Tibial artery (tissue), 4 donors: ENCODE measurements around the gene PACSIN3.

ENCODE experiments used
- DNase-seq, 2 donors: peaks; one replicate each; pipeline ENCODE4 v3.0.0-alpha.2; 2019
- H3K27ac ChIP-seq, 2 donors: fragments of 200-600 bp; sonication (generic) in 1 of 2; 1 replicate in 1 of 2; 2 replicates in 1 of 2; pipeline ENCODE4 v1.5.1; 2018 to 2019; ENCODE audit warnings: mild to moderate bottlenecking in 1 of 2
- H3K27me3 ChIP-seq, 2 donors: fragments of 200-600 bp; sonication (generic) in 1 of 2; one replicate each; pipeline versions ENCODE4 v1.5.1 to v1.6.0; 2016 to 2019
- H3K36me3 ChIP-seq, 3 donors: fragments of 200-600 bp; sonication (generic) in 2 of 3; one replicate each; pipeline ENCODE4 v1.5.1; 2016 to 2019; ENCODE audit warnings: mild to moderate bottlenecking in 2 of 3
- H3K4me1 ChIP-seq, 4 donors: fragments of 200-600 bp; sonication (generic) in 2 of 4; 1 replicate in 3 of 4; 2 replicates in 1 of 4; pipeline ENCODE4 v1.5.1; 2016 to 2019
- H3K4me3 ChIP-seq, 2 donors: fragments of 200-600 bp; sonication (generic) in 1 of 2; 1 replicate in 1 of 2; 2 replicates in 1 of 2; pipeline ENCODE4 v1.5.1; 2018 to 2019; ENCODE audit warnings: mild to moderate bottlenecking in 2 of 2
- H3K9me3 ChIP-seq, 3 donors: fragments of 200-600 bp; sonication (generic) in 1 of 3; one replicate each; pipeline ENCODE4 v1.5.1; 2016 to 2019
- CTCF ChIP-seq, 2 experiments: fragments of 200-600 bp in 1 of 2; fragments of 450-650 bp in 1 of 2; IDR thresholded peaks; one replicate each; pipeline ENCODE4 v1.5.1; 2017 to 2019; ENCODE audit warnings: antibody characterized with exemption in 2 of 2, mild to moderate bottlenecking in 1 of 2, moderate library complexity in 1 of 2
- intact Hi-C: fragments of 100-400 bp; cut with DNase I; formaldehyde crosslinking; loops from one replicate; pipeline ENCODE4 v1.15.0; 2023; ENCODE audit warnings: low total_unique reads

Gene PACSIN3

GRCh38 chr11:47154616-47155570 lies 31.3 kb downstream of the PACSIN3 start:
- intact Hi-C loops, result no loop called here
- Histone ChIP-seq H3K4me3 (no peak overlapping the region), H3K4me1 (peaks cover 0 to 7% (median 4%) of the 10 kb centered on the region in 4 donors), H3K27me3 (no peaks in the 10 kb centered on the region), H3K27ac (no peak overlapping the region), H3K9me3 (no peaks in the 10 kb centered on the region), H3K36me3 (peaks cover 0 to 45% (median 16%) of the 10 kb centered on the region in 3 donors)
- no peak for DNase-seq
- no peak for TF ChIP-seq CTCF (IDR thresholded peaks at IDR 0.05)

- Histone ChIP-seq H3K4me1 (peaks cover 0 to 17% (median 4%) of the 10 kb centered on the region in 4 donors), H3K36me3 (peaks cover 0 to 32% (median 6%) of the 10 kb centered on the region in 3 donors), H3K9me3 (no peaks in the 10 kb centered on the region), H3K27me3 (no peaks in the 10 kb centered on the region), H3K27ac (no peak overlapping the region), H3K4me3 (no peak overlapping the region)
- intact Hi-C loops, result loop anchor here (2.0 kb wide), 1 partner anchor 262 kb away; no protein-coding TSS in a partner anchor
- DNase-seq, result peak; percentile 82 to 85
- TF ChIP-seq CTCF (IDR thresholded peaks at IDR 0.05), result peak; percentile 93 to 94
Observed at GRCh38 chr11:47152953-47153950, 33.0 kb downstream of the PACSIN3 start.

GRCh38 chr11:47152126-47152952 lies 33.9 kb downstream of the PACSIN3 start:
- H3K27ac ChIP-seq, result no peak overlapping the region
- no peaks in the 10 kb centered on the region for H3K27me3 ChIP-seq
- intact Hi-C loops, result loop anchor here (2.0 kb wide), 1 partner anchor 262 kb away; no protein-coding TSS in a partner anchor
- DNase-seq, result no peak
- H3K9me3 ChIP-seq, result no peaks in the 10 kb centered on the region
- H3K4me1 ChIP-seq, result peaks cover 0 to 17% (median 4%) of the 10 kb centered on the region in 4 donors
- TF ChIP-seq CTCF (IDR thresholded peaks at IDR 0.05), result no peak
- H3K4me3 ChIP-seq, result no peak overlapping the region
- peaks cover 0 to 23% (median under 1%) of the 10 kb centered on the region in 3 donors for H3K36me3 ChIP-seq

- Histone ChIP-seq H3K4me3 (no peak overlapping the region), H3K27ac (no peak overlapping the region), H3K36me3 (no peaks in the 10 kb centered on the region), H3K9me3 (no peaks in the 10 kb centered on the region), H3K27me3 (no peaks in the 10 kb centered on the region), H3K4me1 (peaks cover 0 to 17% (median 4%) of the 10 kb centered on the region in 4 donors)
- TF ChIP-seq CTCF (IDR thresholded peaks at IDR 0.05), result no peak
- intact Hi-C loops, result no loop called here
- no peak for DNase-seq
Observed at GRCh38 chr11:47149782-47150181, 36.5 kb downstream of the PACSIN3 start.
